K562 (cell line): Measurements from ENCODE around the gene LRRC8E. TPM values are rescaled to one million over a fixed set of nuclear protein-coding genes. Genes with fewer than 3 reads are reported as not detected.

Experiments
- ATAC-seq: fragments of 200-7000 bp; cut with Tn5 transposase; 3 replicates; pipeline ENCODE4 v1.9.1; 2020; ENCODE audit warnings: moderate library complexity
- BruUV-seq: library from RNA; stranded (reverse); fragments of 400-500 nt; replicated peaks from 2 replicates; lab custom pipeline; 2021; lab: Mats Ljungman, UMichigan
- CTCF ChIA-PET: fragments of 300-600 bp; formaldehyde crosslinking; extraction: SDS; loops from one replicate; lab custom pipeline; 2021; ENCODE audit warnings: low intra/inter-chr PET ratio; lab: Yijun Ruan, JAX
- POLR2A ChIA-PET: fragments of 300-600, 350-650 bp; sonication (Branson Sonifier 250); formaldehyde crosslinking; extraction: SDS; loops from one replicate; lab custom pipeline; 2021; ENCODE audit warnings: antibody characterized with exemption, inconsistent platforms; lab: Yijun Ruan, JAX
- DNase-seq, 4 experiments: peaks; one replicate each; pipeline versions ENCODE4 v3.0.0 to v3.0.0-alpha.2; 2011 to 2018; ENCODE audit warnings: low spot score in 3 of 4, mixed read lengths in 3 of 4; ENCODE audit errors: extremely low read depth in 1 of 4
- FAIRE-seq: peaks from 2 replicates; lab custom pipeline; 2011; peaks lifted over from hg19 to GRCh38; lab: Jason Lieb, UNC
- H2AFZ ChIP-seq: 2 replicates; pipeline ENCODE4 v1.6.0; 2011; ENCODE audit warnings: low read depth, low read length, control low read depth, inconsistent platforms
- H3K27ac ChIP-seq: fragments of 200-600 bp; 3 replicates; pipeline ENCODE4 v1.8.0; 2011; ENCODE audit warnings: low read depth, mild to moderate bottlenecking, control low read depth, inconsistent platforms, low read length, moderate library complexity, mixed read lengths; ENCODE audit errors: extremely low read depth
- H3K27me3 ChIP-seq, 2 experiments: fragments of 300-600 bp in 1 of 2; 2 replicates in 1 of 2; 3 replicates in 1 of 2; pipeline versions ENCODE4 v1.6.0 to v1.8.0; 2011; ENCODE audit warnings: inconsistent platforms in 2 of 2, low read length in 2 of 2, mild to moderate bottlenecking in 1 of 2, mixed read lengths in 1 of 2, moderate library complexity in 1 of 2; ENCODE audit not compliant: control insufficient read depth in 2 of 2, insufficient read depth in 2 of 2
- H3K36me3 ChIP-seq: fragments of 300-600 bp; 3 replicates; pipeline ENCODE4 v1.8.0; 2011; ENCODE audit warnings: mild to moderate bottlenecking, low read length, inconsistent platforms; ENCODE audit not compliant: control insufficient read depth, insufficient read depth
- H3K4me1 ChIP-seq, 2 experiments: fragments of 200-600 bp in 1 of 2; replicated peaks in 1 of 2; 2 replicates in 1 of 2; 3 replicates in 1 of 2; pipeline versions ENCODE4 v1.5.1 to v1.8.0; 2011; ENCODE audit warnings: inconsistent platforms in 2 of 2, low read length in 2 of 2, mild to moderate bottlenecking in 1 of 2, mixed read lengths in 1 of 2, moderate library complexity in 1 of 2; ENCODE audit not compliant: control insufficient read depth in 2 of 2, insufficient read depth in 2 of 2
- H3K4me2 ChIP-seq: 2 replicates; pipeline ENCODE4 v1.6.1; 2011; ENCODE audit warnings: low read length, control low read depth, inconsistent platforms, mixed read lengths; ENCODE audit not compliant: insufficient read depth
- H3K4me3 ChIP-seq: fragments of 200-600 bp; sonication (generic), shearing (Covaris generic); 2 replicates; pipeline ENCODE4 v1.5.1; 2016; ENCODE audit warnings: control low read depth, inconsistent platforms
- H3K79me2 ChIP-seq: fragments of 200-600 bp; 3 replicates; pipeline ENCODE4 v1.8.0; 2011; ENCODE audit warnings: low read length, inconsistent platforms; ENCODE audit not compliant: control insufficient read depth, insufficient read depth
- H3K9ac ChIP-seq, 2 experiments: 2 replicates each; pipeline versions ENCODE4 v1.6.0 to v1.6.1; 2011; ENCODE audit warnings: low read depth in 2 of 2, low read length in 2 of 2, control low read depth in 1 of 2, inconsistent platforms in 1 of 2, mild to moderate bottlenecking in 1 of 2, mixed read lengths in 1 of 2; ENCODE audit not compliant: insufficient read depth in 1 of 2
- H3K9me1 ChIP-seq: one replicate; pipeline ENCODE4 v1.6.0; 2011; ENCODE audit warnings: inconsistent platforms, mild to moderate bottlenecking, low read length, moderate library complexity; ENCODE audit not compliant: control insufficient read depth, insufficient read depth
- H3K9me3 ChIP-seq: replicated peaks from 2 replicates; pipeline ENCODE4 v1.5.1; 2011; ENCODE audit warnings: low read depth, low read length, inconsistent platforms; ENCODE audit not compliant: control insufficient read depth, insufficient read depth
- H4K20me1 ChIP-seq: replicated peaks from 2 replicates; pipeline ENCODE4 v1.6.1; 2011; ENCODE audit warnings: low read length, inconsistent platforms, mixed read lengths; ENCODE audit not compliant: control insufficient read depth, insufficient read depth
- BHLHE40 ChIP-seq: IDR thresholded peaks from 2 replicates; pipeline ENCODE4 v1.6.1; 2011; ENCODE audit warnings: low read length, improper control_type of control experiment
- HMG20A ChIP-seq: fragments of 450-650 bp; formaldehyde crosslinking; conservative IDR thresholded peaks from 2 replicates; pipeline ENCODE4 v1.4.0; 2020; ENCODE audit warnings: mild to moderate bottlenecking, mixed read lengths
- MTA1 ChIP-seq: fragments of 450-650 bp; IDR thresholded peaks from 2 replicates; pipeline ENCODE4 v1.6.1; 2017; ENCODE audit warnings: borderline replicate concordance
- NFIX ChIP-seq: fragments of 250-450 bp; sonication (Bioruptor Pico); IDR thresholded peaks from 2 replicates; pipeline ENCODE4 v1.4.0; 2020; ENCODE audit warnings: low read depth, mild to moderate bottlenecking, moderate library complexity
- OTX1 ChIP-seq: fragments of 450-650 bp; formaldehyde crosslinking; IDR thresholded peaks from 2 replicates; pipeline ENCODE4 v1.4.0; 2022; ENCODE audit warnings: mild to moderate bottlenecking
- ZNF740 ChIP-seq, 3 experiments: fragments of 200-800 bp in 1 of 3; sonication (Bioruptor generic) in 1 of 3; sonication (generic) in 1 of 3; formaldehyde crosslinking in 1 of 3; IDR thresholded peaks; 2 replicates each; pipeline versions ENCODE4 v1.6.1 to v1.8.0; 2016 to 2022; ENCODE audit warnings: mild to moderate bottlenecking in 2 of 3, missing compliant biosample characterization in 2 of 3, missing genetic modification characterization in 2 of 3, missing genetic modification reagents in 1 of 3
- ZNF79 ChIP-seq: fragments of 250-450 bp; sonication (Bioruptor Pico); IDR thresholded peaks from 2 replicates; pipeline ENCODE4 v1.4.0; 2020; ENCODE audit warnings: low read depth, mild to moderate bottlenecking, moderate library complexity
- WGBS: fragments of 100-300 bp; shearing (Covaris generic); methylation state at CpG from one replicate; pipeline ENCODE4 v1.1.6; 2016; ENCODE audit warnings: low coverage, mixed read lengths; ENCODE audit not compliant: insufficient coverage; ENCODE audit errors: missing lambda C conversion rate; 5-methylcytosine and 5-hydroxymethylcytosine counted together
- in situ Hi-C: fragments of 300-500 bp; cut with MboI; formaldehyde crosslinking; loops from 4 replicates; pipeline ENCODE4 v1.15.0; 2018; ENCODE audit warnings: inconsistent platforms, mixed read lengths
- intact Hi-C: fragments of 100-400 bp; cut with micrococcal nuclease; formaldehyde crosslinking; loops from 2 replicates; pipeline ENCODE4 v1.14.2; 2022
- polyA plus RNA-seq, 8 experiments: library from polyadenylated mRNA; depleted of rRNA in 4 of 8; stranded (reverse) in 5 of 8; unstranded in 3 of 8; fragments of >200 nt; fragmentation: Nextera tagmentation in 2 of 8; fragmentation: Illumina TruSeq in 1 of 8; extraction: Ambion mirVana in 2 of 8; extraction: Trizol in 1 of 8; gene quantifications; 2 replicates each; pipeline versions ENCODE4 v1.2.1 to v1.2.3, GENCODE V29; 2011 to 2014; ENCODE audit warnings: inconsistent platforms in 1 of 8, missing spikeins in 1 of 8
- total RNA-seq, 7 experiments: library from RNA; depleted of rRNA in 6 of 7; stranded (reverse); fragments of >200 nt in 6 of 7; fragmentation: Illumina TruSeq in 2 of 7; extraction: Trizol in 2 of 7; gene quantifications; 2 replicates each; pipeline versions ENCODE4 v1.2.1 to v1.2.3, GENCODE V29; 2011 to 2021; ENCODE audit warnings: low replicate concordance in 1 of 7
- TF ChIP-seq, protein P1 (sequence below): sonication (generic); formaldehyde crosslinking; IDR thresholded peaks from 2 replicates; pipeline ENCODE4 v1.8.0; 2022; ENCODE audit warnings: mild to moderate bottlenecking, low read depth, missing genetic modification reagents
- TF ChIP-seq, protein P2 (sequence below), 3 experiments: fragments of 200-800 bp in 1 of 3; fragments of 250-450 bp in 1 of 3; fragments of 450-650 bp in 1 of 3; sonication (Bioruptor Pico) in 1 of 3; sonication (Bioruptor generic) in 1 of 3; formaldehyde crosslinking in 1 of 3; IDR thresholded peaks; 2 replicates each; pipeline versions ENCODE4 v1.6.1 to v1.8.0; 2016 to 2022; ENCODE audit warnings: mild to moderate bottlenecking in 2 of 3, missing genetic modification characterization in 2 of 3, missing compliant biosample characterization in 1 of 3, moderate library complexity in 1 of 3
- TF ChIP-seq, protein P3 (sequence below): fragments of 450-650 bp; IDR thresholded peaks from 2 replicates; pipeline ENCODE4 v1.6.1; 2018; ENCODE audit not compliant: partially characterized antibody

The LRRC8E gene
- total and polyA plus RNA-seq, 9 of the 15 experiments (the other 6 are each of a cell fraction or from before 2014, with no cell fraction given) = 0.08 to 5.7 (median 3.5) TPM; not detected in 1

GRCh38 chr19:7888826-7889217, 512 bp downstream of the LRRC8E start:
- intact Hi-C loops = no loop called here
- peak overlapping the region; percentile 65 for H3K4me3 ChIP-seq
- no peaks in the 10 kb centered on the region for H3K36me3 ChIP-seq
- H3K9ac ChIP-seq = peak overlapping the region; percentile 73 to 94
- H3K4me2 ChIP-seq = peak overlapping the region; percentile 82
- in situ Hi-C loops = no loop called here
- peaks cover 5% of the 10 kb centered on the region; the same call in 2 of the 3 replicates for H3K79me2 ChIP-seq
- H3K9me3 ChIP-seq = no peaks in the 10 kb centered on the region
- peaks cover 13 to 35% of the 10 kb centered on the region in 2 experiments for H3K4me1 ChIP-seq
- 67% methylated on average over 8 of the region's 8 CpGs for WGBS
- peak overlapping the region; percentile 61; the same call in 2 of the 3 replicates for H3K27ac ChIP-seq
- no peak for ATAC-seq
- H2AFZ ChIP-seq = peak overlapping the region; percentile 93
- CTCF ChIA-PET = no interaction called here
- no peak for DNase-seq
- no peaks in the 10 kb centered on the region for H3K27me3 ChIP-seq
- no peaks in the 10 kb centered on the region for H4K20me1 ChIP-seq
- no peaks in the 10 kb centered on the region for H3K9me1 ChIP-seq
- BruUV-seq = TSS peak; percentile 86
- FAIRE-seq = no peak
- POLR2A ChIA-PET = interaction anchor here (0.6 to 8.2 kb wide), 3 partner anchors 13 to 54 kb away, joined by 3 to 72 read pairs (median 5); partner anchors contain the start of genes MAP2K7 and TIMM44
- TF ChIP-seq ZNF740 (CRISPR knock-in tag; IDR thresholded peaks at IDR 0.05) (no peak), ZNF740 (tag; IDR thresholded peaks at IDR 0.05) (0 out of 4 replicates have a peak, but pooled peaks of 1 of the 2 experiments have one; percentile 9), ZNF79 (CRISPR knock-in tag) (no peak), HMG20A (CRISPR knock-in tag) (no peak), MTA1 (no peak), BHLHE40 (no peak), OTX1 (CRISPR knock-in tag) (no peak), NFIX (CRISPR knock-in tag) (no peak)
- TF ChIP-seq, protein P1, sequence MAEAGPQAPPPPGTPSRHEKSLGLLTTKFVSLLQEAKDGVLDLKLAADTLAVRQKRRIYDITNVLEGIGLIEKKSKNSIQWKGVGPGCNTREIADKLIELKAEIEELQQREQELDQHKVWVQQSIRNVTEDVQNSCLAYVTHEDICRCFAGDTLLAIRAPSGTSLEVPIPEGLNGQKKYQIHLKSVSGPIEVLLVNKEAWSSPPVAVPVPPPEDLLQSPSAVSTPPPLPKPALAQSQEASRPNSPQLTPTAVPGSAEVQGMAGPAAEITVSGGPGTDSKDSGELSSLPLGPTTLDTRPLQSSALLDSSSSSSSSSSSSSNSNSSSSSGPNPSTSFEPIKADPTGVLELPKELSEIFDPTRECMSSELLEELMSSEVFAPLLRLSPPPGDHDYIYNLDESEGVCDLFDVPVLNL (CRISPR knock-in tag) = no peak
- TF ChIP-seq, protein P2, sequence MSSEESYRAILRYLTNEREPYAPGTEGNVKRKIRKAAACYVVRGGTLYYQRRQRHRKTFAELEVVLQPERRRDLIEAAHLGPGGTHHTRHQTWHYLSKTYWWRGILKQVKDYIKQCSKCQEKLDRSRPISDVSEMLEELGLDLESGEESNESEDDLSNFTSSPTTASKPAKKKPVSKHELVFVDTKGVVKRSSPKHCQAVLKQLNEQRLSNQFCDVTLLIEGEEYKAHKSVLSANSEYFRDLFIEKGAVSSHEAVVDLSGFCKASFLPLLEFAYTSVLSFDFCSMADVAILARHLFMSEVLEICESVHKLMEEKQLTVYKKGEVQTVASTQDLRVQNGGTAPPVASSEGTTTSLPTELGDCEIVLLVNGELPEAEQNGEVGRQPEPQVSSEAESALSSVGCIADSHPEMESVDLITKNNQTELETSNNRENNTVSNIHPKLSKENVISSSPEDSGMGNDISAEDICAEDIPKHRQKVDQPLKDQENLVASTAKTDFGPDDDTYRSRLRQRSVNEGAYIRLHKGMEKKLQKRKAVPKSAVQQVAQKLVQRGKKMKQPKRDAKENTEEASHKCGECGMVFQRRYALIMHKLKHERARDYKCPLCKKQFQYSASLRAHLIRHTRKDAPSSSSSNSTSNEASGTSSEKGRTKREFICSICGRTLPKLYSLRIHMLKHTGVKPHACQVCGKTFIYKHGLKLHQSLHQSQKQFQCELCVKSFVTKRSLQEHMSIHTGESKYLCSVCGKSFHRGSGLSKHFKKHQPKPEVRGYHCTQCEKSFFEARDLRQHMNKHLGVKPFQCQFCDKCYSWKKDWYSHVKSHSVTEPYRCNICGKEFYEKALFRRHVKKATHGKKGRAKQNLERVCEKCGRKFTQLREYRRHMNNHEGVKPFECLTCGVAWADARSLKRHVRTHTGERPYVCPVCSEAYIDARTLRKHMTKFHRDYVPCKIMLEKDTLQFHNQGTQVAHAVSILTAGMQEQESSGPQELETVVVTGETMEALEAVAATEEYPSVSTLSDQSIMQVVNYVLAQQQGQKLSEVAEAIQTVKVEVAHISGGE (CRISPR knock-in tag; IDR thresholded peaks at IDR 0.05) = no peak
- TF ChIP-seq, protein P3, sequence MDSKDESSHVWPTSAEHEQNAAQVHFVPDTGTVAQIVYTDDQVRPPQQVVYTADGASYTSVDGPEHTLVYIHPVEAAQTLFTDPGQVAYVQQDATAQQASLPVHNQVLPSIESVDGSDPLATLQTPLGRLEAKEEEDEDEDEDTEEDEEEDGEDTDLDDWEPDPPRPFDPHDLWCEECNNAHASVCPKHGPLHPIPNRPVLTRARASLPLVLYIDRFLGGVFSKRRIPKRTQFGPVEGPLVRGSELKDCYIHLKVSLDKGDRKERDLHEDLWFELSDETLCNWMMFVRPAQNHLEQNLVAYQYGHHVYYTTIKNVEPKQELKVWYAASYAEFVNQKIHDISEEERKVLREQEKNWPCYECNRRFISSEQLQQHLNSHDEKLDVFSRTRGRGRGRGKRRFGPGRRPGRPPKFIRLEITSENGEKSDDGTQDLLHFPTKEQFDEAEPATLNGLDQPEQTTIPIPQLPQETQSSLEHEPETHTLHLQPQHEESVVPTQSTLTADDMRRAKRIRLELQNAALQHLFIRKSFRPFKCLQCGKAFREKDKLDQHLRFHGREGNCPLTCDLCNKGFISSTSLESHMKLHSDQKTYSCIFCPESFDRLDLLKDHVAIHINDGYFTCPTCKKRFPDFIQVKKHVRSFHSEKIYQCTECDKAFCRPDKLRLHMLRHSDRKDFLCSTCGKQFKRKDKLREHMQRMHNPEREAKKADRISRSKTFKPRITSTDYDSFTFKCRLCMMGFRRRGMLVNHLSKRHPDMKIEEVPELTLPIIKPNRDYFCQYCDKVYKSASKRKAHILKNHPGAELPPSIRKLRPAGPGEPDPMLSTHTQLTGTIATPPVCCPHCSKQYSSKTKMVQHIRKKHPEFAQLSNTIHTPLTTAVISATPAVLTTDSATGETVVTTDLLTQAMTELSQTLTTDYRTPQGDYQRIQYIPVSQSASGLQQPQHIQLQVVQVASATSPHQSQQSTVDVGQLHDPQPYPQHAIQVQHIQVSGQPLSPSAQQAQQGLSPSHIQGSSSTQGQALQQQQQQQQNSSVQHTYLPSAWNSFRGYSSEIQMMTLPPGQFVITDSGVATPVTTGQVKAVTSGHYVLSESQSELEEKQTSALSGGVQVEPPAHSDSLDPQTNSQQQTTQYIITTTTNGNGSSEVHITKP = peak; percentile 43
